ENCODE data around the gene NIT2. TPM values are rescaled to one million over a fixed set of nuclear protein-coding genes. Genes with fewer than 3 reads are reported as not detected.
"Not testable (repeated sequence)": the region's sequence is repeated elsewhere in the genome, so short reads cannot be mapped to it uniquely, and the experiment has no call there.

Gene NIT2
- polyA plus RNA-seq (2014; cell fraction: cytosol; rRNA removed), result 31.8 and 50.4 TPM in 2 replicates
- 133 and 176 TPM in 2 replicates for polyA plus RNA-seq (2014; cell fraction: nucleus; rRNA removed)

DNA sequence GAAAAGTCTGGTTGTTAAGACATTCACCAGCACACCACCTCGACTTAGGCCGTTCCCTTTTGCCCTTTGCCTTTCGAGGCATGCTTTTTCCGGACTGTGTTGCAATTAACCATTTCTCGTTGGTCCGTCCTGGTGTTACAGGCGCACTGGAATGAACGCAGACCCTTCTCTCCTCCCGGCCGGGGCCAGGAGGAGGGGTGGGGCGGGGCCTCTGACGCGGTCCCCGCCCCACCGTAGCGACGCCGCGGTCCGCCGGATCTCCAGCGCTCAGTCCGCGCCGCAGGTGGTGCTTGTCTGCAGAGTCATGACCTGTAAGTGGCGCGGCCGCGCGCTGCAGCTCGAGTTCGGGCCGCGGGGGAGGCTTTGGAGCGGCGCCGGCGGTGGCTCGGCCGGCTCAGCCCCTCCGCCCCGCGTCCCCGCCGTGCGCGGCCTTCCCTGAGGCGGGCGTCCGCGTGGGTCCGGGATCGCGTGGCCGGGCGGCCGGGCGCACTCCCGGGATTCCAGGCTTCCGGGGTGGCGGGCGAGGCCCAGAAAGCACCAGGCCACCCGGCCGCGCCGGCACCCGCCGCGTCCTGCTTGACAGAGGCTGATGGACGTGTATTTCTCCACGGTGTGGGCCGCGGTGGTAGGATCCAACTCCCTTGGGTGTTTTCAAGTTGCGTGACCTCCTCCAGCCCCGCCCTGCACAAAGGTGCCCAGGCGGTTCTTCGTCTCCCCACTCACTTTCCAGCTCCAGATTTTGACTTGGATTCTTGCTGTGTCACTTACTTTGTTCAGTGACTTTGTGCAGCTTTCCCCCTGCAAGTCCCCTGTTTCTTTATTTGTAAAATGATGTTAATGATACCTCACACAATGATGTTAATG lies at the start of gene NIT2:
TSS of gene NIT2 (plus strand) at position 270 of the 864 bp plus-strand sequence. CDS start at position 305, 35 bp downstream.
- DNase-seq (ENCODE audit: low spot score), result peak; percentile 83

- no peak for DNase-seq (ENCODE audit: low spot score)
These were observed 46.2 kb upstream of the NIT2 start for GRCh38 chr3:100288288-100288894.

DNA sequence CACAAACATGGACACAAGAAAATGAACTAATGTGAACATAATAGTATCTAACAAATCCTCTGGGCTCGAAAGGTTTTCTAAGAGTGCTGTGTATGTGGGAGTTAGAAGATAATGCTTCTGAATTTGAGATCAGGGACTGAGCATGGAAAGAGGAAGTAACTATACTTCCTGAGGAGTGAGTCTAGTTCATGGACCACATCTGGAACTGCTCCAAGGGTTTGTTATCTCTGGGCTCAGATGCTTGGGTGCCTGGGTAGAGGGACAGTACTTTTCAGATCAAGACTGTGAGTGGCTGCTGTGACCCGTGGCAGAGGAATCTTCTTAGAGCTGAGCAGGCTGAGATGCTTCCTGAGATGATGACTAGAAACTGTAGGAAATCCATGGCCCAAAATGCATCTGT lies 45.2 kb upstream of the NIT2 start:
- no peak for DNase-seq (ENCODE audit: low spot score)

- DNase-seq (ENCODE audit: low spot score), result no peak
These were observed 39.5 kb upstream of the NIT2 start for GRCh38 chr3:100295089-100295488.

- DNase-seq (ENCODE audit: low spot score), result no peak
These were observed 36.8 kb upstream of the NIT2 start for GRCh38 chr3:100297784-100298183.

GRCh38 chr3:100299016-100299415 lies 35.5 kb upstream of the NIT2 start:
- DNase-seq (ENCODE audit: low spot score), result no peak

DNA sequence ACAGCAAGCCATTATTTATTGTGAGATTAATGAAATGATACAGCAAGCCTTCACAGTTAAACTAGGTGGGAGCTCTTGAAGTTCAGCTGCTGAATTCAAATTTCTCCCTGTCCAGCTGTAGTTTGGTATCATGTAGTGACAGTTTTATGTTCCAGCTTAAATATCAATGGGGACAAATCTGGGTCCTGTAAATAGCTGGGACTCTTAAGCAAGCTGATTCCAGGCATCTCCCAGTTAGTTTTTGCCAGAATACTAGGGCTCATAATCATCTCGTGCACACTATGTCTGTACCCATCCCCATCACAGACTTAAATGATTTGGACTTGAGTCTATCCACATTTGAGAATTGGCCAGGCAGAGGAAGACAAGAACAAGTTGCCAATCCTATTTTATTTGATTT lies 27.9 kb upstream of the NIT2 start:
- no peak for DNase-seq (ENCODE audit: low spot score)

- no peak for DNase-seq (ENCODE audit: low spot score)
These were observed 24.1 kb upstream of the NIT2 start for GRCh38 chr3:100310355-100310965.

DNA sequence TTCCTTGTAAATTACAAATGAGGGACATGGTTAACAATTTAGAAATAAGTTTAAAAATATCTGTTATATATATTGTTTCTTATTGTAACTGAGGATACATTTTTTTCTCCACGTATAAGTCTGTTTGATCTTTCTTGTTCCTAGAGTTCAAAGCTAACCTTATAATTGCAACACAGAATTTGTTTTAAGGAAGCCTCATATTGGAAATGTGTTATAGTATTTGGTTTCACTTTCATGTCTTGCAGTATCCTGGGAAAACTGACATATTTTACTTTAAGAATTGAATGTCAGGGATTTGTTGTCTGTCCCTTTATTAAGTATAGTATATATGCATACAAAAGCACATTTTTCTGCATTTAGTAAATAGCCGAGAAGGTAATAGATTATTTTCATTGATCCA lies 23.5 kb upstream of the NIT2 start:
- no peak for DNase-seq (ENCODE audit: low spot score)

DNA sequence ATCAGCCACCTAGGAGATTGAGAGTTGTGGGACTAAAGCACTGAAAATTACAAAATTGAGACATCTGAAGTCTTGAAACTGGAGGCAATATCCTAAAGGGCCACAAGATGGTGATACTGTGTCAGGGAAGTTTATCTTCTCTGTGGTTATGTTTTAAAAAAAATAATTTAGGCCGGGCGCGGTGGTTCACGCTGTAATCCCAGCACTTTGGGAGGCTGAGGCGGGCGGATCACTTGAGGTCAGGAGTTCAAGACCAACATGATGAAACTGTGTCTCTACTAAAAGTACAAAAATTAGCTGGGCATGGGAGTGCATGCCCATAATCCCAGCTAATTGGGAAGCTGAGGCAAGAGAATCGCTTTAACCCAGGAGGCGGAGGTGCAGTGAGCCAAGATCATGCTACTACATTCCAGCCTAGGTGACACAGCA lies 17.9 kb upstream of the NIT2 start:
- DNase-seq (ENCODE audit: low spot score), result peak; percentile 38

DNA sequence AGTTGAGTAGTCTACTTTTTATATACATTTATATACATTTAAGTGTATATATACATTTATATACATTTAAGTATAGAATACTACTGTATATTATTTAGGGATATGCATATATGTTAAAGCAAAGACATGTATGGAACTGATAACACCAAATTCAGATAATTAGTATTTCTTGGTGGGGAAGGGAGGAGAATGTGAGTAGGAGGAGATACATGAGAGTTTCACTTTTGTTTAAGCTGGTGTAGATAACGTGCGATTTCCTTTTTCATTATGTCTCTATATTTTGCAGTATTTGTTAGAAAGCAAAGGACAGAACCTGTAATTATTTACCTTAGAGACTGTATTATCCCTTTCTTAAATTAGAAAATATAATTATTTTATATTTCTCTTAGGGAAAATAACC lies 16.6 kb upstream of the NIT2 start:
- DNase-seq (ENCODE audit: low spot score), result no peak

- no peak for DNase-seq (ENCODE audit: low spot score)
These were observed 14.6 kb upstream of the NIT2 start for GRCh38 chr3:100319951-100320350.

- no peak for DNase-seq (ENCODE audit: low spot score)
These were observed 10.5 kb upstream of the NIT2 start for GRCh38 chr3:100324044-100324443.

GRCh38 chr3:100325827-100326226 lies 8.7 kb upstream of the NIT2 start:
- no peak for DNase-seq (ENCODE audit: low spot score)

DNA sequence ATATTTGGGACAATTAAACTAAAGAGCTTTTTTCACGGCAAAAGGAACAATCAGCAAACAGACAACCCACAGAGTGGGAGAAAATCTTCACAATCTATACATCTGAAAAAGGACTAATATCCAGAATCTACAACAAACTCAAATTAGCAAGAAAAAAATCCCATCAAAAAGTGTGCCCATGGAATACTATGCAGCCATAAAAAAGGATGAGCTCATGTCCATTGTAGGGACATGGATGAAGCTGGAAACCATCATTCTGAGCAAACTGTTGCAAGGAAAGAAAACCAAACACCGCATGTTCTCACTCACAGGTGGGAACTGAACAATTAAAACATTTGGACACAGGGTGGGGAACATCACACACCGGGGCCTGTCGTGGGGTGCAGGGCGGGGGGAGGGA lies 7.2 kb upstream of the NIT2 start:
- not testable (repeated sequence) for DNase-seq (ENCODE audit: low spot score)

DNA sequence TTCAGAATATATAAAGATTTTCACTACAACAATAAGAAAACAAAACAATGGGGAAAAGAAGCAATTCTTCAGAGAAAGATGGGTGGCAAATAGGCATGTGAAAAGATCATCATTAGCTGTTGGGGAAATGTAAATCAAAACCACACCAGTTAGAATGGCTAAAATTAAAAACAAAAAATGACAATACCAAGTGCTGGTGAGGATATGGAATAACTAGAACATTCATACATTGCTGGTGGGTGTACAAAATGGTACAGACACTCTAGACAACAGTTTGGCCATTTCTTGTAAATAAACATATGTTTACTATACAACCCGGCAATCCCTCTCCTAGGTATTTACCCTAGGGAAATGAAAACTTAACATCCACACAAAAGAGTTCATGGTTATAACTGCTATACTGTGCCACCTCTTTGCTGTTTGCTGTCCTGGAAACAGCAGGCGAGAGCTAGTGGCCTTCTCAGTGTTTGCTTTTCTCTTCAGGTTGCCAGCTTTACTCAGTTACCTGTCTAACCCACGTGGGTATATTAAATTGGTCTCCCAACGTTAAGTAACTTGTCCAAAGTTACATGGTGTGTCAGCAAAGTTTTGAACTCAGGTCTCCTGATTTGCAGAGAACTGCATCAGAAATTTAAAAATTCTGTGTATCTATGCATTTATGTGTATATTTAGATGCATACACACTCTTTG lies 4.6 kb upstream of the NIT2 start:
- no peak for DNase-seq (ENCODE audit: low spot score)

DNA sequence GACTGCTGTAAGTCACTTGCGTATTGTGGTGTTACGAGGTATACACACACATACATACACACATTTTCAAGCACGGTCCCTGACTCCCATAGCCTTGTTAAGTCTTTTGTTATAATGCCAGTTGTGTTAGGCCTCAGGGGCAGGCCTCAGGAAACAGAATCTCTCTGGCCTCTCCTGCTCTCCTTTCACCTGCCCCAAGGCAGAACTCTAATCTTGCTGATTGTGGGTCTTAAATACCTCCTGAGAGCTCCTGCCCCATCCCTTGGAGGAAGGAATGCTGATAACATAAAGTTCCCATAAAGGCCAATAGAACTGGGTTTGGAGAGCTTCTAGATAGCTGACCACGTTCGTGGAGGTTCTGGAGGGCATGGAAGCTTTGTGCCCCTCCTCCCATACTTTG lies 3.9 kb upstream of the NIT2 start:
- no peak for DNase-seq (ENCODE audit: low spot score)

DNA sequence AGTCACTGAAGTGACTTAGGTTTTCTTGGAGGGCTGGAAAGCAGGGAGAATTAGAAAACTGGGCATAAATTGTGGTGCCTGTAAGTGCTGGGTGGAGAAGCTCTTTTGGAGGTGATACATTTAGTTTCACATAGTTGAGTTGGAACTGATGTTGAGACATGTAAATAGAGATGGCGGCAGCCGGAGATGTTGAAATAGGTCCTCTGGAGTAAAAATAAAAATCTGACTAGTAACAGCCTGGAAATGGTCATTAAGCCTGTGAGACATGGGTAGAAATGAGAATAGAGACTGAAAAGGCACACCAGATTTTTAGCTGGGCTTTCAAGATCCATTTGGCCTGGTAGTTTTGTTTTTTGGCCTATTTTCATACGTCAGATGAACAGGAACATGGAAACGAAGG lies 2.9 kb upstream of the NIT2 start:
- no peak for DNase-seq (ENCODE audit: low spot score)

DNA sequence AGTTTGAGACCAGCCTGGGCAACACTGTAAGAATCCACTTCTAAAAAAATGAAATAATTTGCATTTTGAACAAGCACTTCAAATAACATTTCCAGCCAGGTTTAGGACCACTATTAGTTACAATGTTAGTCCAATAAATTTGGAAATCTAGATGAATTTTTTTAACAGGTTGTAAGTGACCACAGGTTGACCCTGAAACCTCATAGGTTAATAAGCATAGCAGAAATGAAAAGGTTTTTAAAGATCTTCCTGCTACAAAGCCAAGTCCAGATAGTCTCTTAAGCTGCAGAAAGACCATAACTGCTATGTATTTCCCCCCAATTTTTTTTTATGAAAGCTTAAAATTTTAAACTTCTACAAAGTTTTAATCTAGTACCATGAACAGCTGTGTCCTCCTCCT lies 1.5 kb upstream of the NIT2 start:
- DNase-seq (ENCODE audit: low spot score), result no peak

DNA sequence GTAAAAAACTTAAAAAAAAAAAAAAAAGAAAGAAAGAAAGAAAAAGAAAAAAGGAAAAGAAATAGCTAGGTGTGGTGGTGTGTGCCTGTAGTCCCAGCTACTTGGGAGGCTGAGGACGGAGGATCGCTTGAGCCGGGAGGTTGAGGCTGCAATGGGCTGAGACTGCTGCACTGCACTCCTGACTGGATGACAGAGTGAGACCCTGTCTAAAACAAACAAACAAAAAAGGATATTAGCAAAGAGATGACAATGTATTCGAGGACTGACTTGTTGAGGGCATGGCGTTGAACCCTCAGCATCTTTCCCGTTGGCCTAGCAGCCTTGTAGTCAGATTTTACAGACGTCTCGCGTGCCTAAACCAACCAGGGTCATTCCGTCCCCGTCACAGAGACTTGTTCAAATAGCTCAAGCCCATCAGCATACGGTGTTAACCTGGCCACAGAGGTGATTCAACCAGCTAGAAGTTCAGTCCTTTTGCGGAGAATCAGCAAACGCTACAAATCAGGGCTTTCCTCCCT lies 528 bp upstream of the NIT2 start:
- DNase-seq (ENCODE audit: low spot score), result no peak

DNA sequence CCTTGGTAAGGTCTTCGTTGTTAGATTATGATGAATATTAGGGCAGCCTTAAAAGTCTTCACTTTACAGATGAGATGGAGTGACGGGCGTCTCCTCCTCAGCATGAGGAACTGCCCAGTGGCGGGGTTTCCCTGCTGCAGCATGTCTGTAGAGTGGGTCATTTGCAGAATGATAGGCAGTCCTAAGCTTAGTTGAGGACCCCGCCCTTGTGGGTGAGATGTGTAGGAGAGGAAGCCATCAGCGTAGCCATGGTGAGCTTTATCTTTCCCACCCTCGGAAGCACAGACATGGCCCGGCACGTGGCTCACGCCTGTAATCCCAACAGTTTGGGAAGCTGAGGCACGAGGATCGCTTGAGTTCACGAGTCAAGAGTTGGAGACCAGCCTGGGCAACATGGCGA lies 877 bp downstream of the NIT2 start:
- DNase-seq (ENCODE audit: low spot score), result peak; percentile 50

DNA sequence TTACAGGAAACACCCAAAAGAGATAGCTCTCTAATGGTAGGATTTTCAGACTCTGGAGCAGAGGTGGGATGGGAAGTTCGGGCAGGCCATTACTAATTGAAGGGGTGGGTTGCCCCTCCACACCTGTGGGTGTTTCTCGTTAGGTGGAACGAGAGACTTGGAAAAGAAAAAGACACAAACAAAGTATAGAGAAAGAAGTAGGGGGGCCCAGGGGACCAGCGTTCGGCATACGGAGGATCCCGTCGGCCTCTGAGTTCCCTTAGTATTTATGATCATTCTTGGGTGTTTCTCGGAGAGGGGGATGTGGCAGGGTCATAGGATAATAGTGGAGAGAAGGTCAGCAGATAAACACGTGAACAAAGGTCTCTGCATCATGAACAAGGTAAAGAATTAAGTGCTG lies 1.7 kb downstream of the NIT2 start:
- not testable (repeated sequence) for DNase-seq (ENCODE audit: low spot score)

All from SK-N-DZ (cell line).